ENCODE measurements around the gene RNF212. TPM values are rescaled to one million over a fixed set of nuclear protein-coding genes. Genes with fewer than 3 reads are reported as not detected.

The RNF212 gene
- total RNA-seq, 1 donor from 2014 or later = 0.93 TPM

DNA sequence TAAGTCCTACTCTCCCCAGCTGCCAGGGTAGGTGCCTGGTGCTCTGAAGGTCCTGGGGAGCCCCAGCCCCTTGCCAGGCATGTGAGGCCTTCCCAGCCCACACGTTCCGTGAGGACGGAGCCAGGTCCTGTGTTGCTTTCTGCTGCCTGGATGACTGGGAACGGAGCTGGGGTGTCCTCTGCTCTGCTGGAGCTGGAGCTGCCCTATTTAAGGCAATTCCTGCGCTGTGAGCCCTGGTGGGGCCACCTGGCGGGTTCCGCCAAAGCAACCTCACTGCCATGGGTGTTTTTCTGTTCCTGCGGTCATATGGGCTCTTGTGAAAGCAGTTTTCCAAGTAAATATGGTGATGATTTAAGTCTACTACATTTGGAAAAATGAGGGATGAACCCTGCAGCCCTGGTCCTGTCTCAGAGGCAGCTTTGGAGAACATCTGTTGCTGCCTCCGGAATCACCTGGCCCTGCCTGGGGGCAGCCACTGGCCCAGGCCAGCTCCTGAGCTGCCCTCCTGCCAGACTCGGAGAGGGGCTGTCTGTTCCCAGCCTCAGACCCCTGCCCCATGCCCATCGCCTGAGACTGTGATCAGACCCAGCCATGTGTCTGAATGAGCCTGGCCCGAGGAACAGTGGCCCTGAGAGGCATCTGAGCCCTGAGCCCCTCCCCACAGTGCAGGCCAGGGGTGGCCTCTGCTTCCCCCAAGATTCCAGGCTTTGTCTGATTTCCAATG is 68.7 kb downstream of the RNF212 start:
- Mint-ChIP-seq H3K36me3 (ENCODE audit: low read depth) (no peaks in the 10 kb centered on the region), H3K4me1 (ENCODE audit: low read depth) (no peaks in the 10 kb centered on the region), H3K27me3 (ENCODE audit: insufficient read depth) (peaks cover 15% of the 10 kb centered on the region), H3K27ac (no peak overlapping the region), H3K4me3 (no peak overlapping the region), H3K9me3 (peaks cover 4% of the 10 kb centered on the region)
- intact Hi-C loops (cut with micrococcal nuclease) = no loop called here
- no peak for DNase-seq (ENCODE audit: low spot score)

DNA sequence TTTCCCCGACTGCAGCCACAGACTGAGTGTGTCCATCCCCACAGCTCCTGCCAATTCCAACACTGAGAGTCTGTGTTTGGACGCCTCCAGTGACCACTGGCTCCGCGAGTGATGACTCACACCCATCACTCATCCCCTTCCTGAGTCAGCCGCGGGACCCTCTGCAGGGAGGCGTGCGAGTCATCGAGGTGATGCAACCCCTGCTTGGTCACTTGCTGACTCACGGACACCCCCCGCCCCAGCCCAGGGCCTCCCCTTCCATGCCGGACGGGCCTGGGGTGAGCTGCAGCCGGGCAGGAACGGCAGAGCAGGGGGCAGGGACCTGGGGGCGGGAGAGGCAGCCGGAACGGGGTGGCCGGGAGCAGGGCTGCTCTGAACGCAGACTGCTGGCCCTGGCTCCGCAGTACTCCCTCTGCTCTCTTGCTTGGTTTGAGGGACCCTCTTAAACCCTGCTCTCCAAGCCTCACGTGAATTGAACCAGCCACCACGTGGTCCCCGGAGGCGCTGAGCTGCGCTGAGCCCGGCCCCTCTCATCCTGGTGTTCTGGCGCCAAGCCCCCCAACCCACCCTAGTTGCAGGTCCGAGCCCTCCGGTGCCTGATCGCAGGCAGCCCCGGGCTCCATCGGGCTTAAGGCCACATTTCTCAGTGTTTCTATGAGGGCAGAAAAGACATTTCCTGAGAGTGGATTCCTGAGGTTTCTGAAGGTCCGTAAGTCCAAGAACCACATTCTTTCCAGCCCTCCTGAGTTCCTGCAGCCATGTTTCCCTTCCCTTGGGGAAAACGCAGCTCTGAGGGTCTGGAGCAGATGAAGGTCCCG is 69.5 kb downstream of the RNF212 start:
- DNase-seq (ENCODE audit: low spot score) = no peak
- H3K9me3 Mint-ChIP-seq = peaks cover 4% of the 10 kb centered on the region
- intact Hi-C loops (cut with micrococcal nuclease) = no loop called here
- no peak overlapping the region for H3K4me3 Mint-ChIP-seq
- H3K27me3 Mint-ChIP-seq (ENCODE audit: insufficient read depth) = peaks cover 15% of the 10 kb centered on the region
- no peaks in the 10 kb centered on the region for H3K4me1 Mint-ChIP-seq (ENCODE audit: low read depth)
- H3K36me3 Mint-ChIP-seq (ENCODE audit: low read depth) = no peaks in the 10 kb centered on the region
- H3K27ac Mint-ChIP-seq = no peak overlapping the region

DNA sequence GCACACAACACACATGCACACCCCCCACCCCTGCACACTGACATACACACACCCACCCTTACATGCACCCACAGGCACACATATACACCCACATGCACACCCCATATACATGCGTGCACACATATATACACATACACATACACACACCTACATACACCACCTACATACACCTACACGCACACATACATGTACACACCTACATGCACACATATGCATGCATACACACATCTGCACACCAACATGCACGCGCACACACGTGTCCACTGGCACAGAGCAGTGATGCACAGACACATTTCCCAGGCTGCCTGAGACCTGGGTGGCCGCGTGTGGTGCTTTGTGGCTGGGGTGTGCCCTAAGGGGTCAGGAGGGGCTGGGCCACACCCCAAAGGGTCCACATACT is 70.2 kb downstream of the RNF212 start:
- no peaks in the 10 kb centered on the region for H3K4me1 Mint-ChIP-seq (ENCODE audit: low read depth)
- no peak overlapping the region for H3K4me3 Mint-ChIP-seq
- H3K27me3 Mint-ChIP-seq (ENCODE audit: insufficient read depth) = peaks cover 13% of the 10 kb centered on the region
- intact Hi-C loops (cut with micrococcal nuclease) = no loop called here
- no peak for DNase-seq (ENCODE audit: low spot score)
- peak overlapping the region; percentile 6 for H3K27ac Mint-ChIP-seq
- no peaks in the 10 kb centered on the region for H3K36me3 Mint-ChIP-seq (ENCODE audit: low read depth)
- H3K9me3 Mint-ChIP-seq = peaks cover 4% of the 10 kb centered on the region

DNA sequence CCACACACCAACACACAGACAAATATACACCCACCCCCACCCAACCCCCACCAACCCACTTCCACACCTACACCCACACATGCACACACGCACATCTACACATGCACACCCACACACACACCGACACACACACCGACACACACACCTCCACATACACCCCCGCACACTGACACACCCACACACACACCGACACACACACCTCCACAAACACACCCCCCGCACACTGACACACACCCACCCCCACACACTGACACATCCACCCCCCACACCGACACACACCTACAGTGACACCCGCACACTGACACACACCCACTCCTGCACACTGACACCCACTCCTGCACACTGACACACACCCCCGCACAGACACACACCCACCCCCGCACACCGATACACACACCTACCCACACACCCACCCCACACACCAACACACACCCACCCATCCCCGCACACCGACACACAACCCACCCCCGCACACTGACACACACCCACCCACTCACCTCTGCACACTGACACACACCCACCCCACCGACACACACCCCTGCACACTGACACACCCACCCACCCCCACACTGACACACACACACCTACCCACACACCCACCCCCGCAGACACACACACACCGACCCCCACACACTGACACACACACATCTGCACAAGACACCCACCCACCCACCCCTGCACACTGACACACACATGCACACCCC is 70.9 kb downstream of the RNF212 start:
- Mint-ChIP-seq H3K36me3 (ENCODE audit: low read depth) (no peaks in the 10 kb centered on the region), H3K27me3 (ENCODE audit: insufficient read depth) (peaks cover 9% of the 10 kb centered on the region), H3K4me3 (no peak overlapping the region), H3K4me1 (ENCODE audit: low read depth) (no peaks in the 10 kb centered on the region), H3K27ac (no peak overlapping the region), H3K9me3 (peaks cover 4% of the 10 kb centered on the region)
- intact Hi-C loops (cut with micrococcal nuclease) = no loop called here
- DNase-seq (ENCODE audit: low spot score) = no peak

- Mint-ChIP-seq H3K36me3 (ENCODE audit: low read depth) (no peaks in the 10 kb centered on the region), H3K27ac (no peak overlapping the region), H3K27me3 (ENCODE audit: insufficient read depth) (peaks cover 7% of the 10 kb centered on the region), H3K9me3 (peaks cover 4% of the 10 kb centered on the region), H3K4me3 (no peak overlapping the region), H3K4me1 (ENCODE audit: low read depth) (no peaks in the 10 kb centered on the region)
- no peak for DNase-seq (ENCODE audit: low spot score)
- intact Hi-C loops (cut with micrococcal nuclease) = no loop called here
These were observed 71.4 kb downstream of the RNF212 start for GRCh38 chr4:1041936-1042330.

GRCh38 chr4:1041147-1041935 is 72.0 kb downstream of the RNF212 start:
- H3K36me3 Mint-ChIP-seq (ENCODE audit: low read depth) = no peaks in the 10 kb centered on the region
- H3K9me3 Mint-ChIP-seq = peaks cover 4% of the 10 kb centered on the region
- H3K4me3 Mint-ChIP-seq = no peak overlapping the region

DNA sequence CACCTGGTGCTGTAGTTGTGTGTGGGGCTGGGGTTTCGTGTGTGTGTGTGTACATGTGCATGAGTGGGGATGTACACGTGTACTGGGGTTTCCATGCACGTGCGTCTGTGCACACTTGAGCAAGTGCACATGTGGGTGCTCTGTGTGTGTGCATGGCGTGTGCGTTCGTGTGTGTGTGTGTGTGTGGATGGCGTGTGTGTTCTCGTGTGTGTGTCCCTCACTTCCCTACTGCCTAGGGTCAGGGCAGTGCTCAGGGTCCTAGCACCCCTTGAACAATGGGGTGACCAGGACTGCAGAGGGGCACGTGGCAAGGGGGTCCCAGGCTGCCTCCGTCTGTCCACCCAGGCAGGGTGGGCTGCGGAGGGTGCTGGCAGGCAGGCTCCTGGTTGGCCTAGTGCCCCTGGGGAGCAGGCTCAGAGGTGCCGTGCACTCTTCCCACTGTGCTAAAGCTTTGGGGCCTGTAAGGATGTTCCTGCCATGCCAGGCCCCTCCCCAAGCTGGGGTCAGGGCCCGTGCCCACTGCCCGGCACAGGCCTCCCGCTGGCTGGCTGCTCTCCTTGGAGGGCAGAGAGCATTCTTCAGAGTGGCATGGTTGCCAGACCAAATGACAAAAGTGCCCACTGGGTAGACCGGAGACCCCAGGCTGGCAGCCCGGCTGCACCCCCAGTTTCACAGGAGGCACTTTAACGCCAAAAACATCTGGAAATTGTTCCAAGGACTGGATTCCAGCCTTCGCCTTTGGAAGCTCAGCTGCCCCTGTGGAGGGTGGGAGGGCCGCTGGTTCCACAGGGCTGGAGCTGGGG is 72.8 kb downstream of the RNF212 start:
- H3K27ac Mint-ChIP-seq = no peak overlapping the region

More at GRCh38 chr4:1041147-1041935, 72.0 kb downstream of the RNF212 start:
- Mint-ChIP-seq H3K4me1 (ENCODE audit: low read depth) (no peaks in the 10 kb centered on the region), H3K27me3 (ENCODE audit: insufficient read depth) (peaks cover 5% of the 10 kb centered on the region), H3K27ac (no peak overlapping the region)
- DNase-seq (ENCODE audit: low spot score) = no peak
- intact Hi-C loops (cut with micrococcal nuclease) = no loop called here

GRCh38 chr4:1039493-1040343 is 73.6 kb downstream of the RNF212 start:
- H3K36me3 Mint-ChIP-seq (ENCODE audit: low read depth) = no peaks in the 10 kb centered on the region

More for the DNA sequence above, 72.8 kb downstream of the RNF212 start:
- H3K4me3 Mint-ChIP-seq = no peak overlapping the region
- intact Hi-C loops (cut with micrococcal nuclease) = no loop called here
- peaks cover 5% of the 10 kb centered on the region for H3K27me3 Mint-ChIP-seq (ENCODE audit: insufficient read depth)
- H3K36me3 Mint-ChIP-seq (ENCODE audit: low read depth) = no peaks in the 10 kb centered on the region
- no peaks in the 10 kb centered on the region for H3K4me1 Mint-ChIP-seq (ENCODE audit: low read depth)
- H3K9me3 Mint-ChIP-seq = peaks cover 4% of the 10 kb centered on the region
- DNase-seq (ENCODE audit: low spot score) = no peak

GRCh38 chr4:1038948-1039492 is 74.3 kb downstream of the RNF212 start:
- intact Hi-C loops (cut with micrococcal nuclease) = no loop called here
- Mint-ChIP-seq H3K36me3 (ENCODE audit: low read depth) (no peaks in the 10 kb centered on the region), H3K4me1 (ENCODE audit: low read depth) (no peaks in the 10 kb centered on the region), H3K9me3 (peaks cover 4% of the 10 kb centered on the region), H3K27me3 (ENCODE audit: insufficient read depth) (no peaks in the 10 kb centered on the region), H3K4me3 (no peak overlapping the region), H3K27ac (no peak overlapping the region)
- DNase-seq (ENCODE audit: low spot score) = no peak

More at GRCh38 chr4:1039493-1040343, 73.6 kb downstream of the RNF212 start:
- peaks cover 2% of the 10 kb centered on the region for H3K27me3 Mint-ChIP-seq (ENCODE audit: insufficient read depth)
- peaks cover 4% of the 10 kb centered on the region for H3K9me3 Mint-ChIP-seq
- intact Hi-C loops (cut with micrococcal nuclease) = no loop called here
- H3K27ac Mint-ChIP-seq = no peak overlapping the region
- no peak overlapping the region for H3K4me3 Mint-ChIP-seq
- H3K4me1 Mint-ChIP-seq (ENCODE audit: low read depth) = no peaks in the 10 kb centered on the region
- no peak for DNase-seq (ENCODE audit: low spot score)

GRCh38 chr4:1036976-1037810 is 76.2 kb downstream of the RNF212 start:
- no peaks in the 10 kb centered on the region for H3K4me1 Mint-ChIP-seq (ENCODE audit: low read depth)
- intact Hi-C loops (cut with micrococcal nuclease) = no loop called here
- H3K9me3 Mint-ChIP-seq = no peaks in the 10 kb centered on the region
- no peaks in the 10 kb centered on the region for H3K27me3 Mint-ChIP-seq (ENCODE audit: insufficient read depth)
- no peak overlapping the region for H3K4me3 Mint-ChIP-seq
- no peak for DNase-seq (ENCODE audit: low spot score)
- H3K27ac Mint-ChIP-seq = no peak overlapping the region
- H3K36me3 Mint-ChIP-seq (ENCODE audit: low read depth) = no peaks in the 10 kb centered on the region
